K562 (cell line): ENCODE results near the gene LZTR1. TPM values are rescaled to one million over a fixed set of nuclear protein-coding genes. Genes with fewer than 3 reads are reported as not detected.

Experiments used
- ARID4B ChIP-seq: sonication (generic); formaldehyde crosslinking; IDR thresholded peaks from 2 replicates; pipeline ENCODE4 v1.8.0; 2022; ENCODE audit warnings: mild to moderate bottlenecking, missing genetic modification reagents
- BDP1 ChIP-seq: IDR thresholded peaks from 3 replicates; pipeline ENCODE4 v1.6.1; 2011; ENCODE audit not compliant: insufficient read length, insufficient read depth
- E2F8 ChIP-seq: fragments of 450-650 bp; IDR thresholded peaks from 2 replicates; pipeline ENCODE4 v1.7.1; 2018; ENCODE audit warnings: mild to moderate bottlenecking, low read depth; ENCODE audit not compliant: partially characterized antibody
- PRDM10 ChIP-seq: fragments of 450-650 bp; IDR thresholded peaks from 2 replicates; pipeline ENCODE4 v1.6.1; 2018; ENCODE audit not compliant: partially characterized antibody
- RREB1 ChIP-seq: fragments of 250-450 bp; sonication (Bioruptor Pico); IDR thresholded peaks from 2 replicates; pipeline ENCODE4 v1.4.0; 2020
- TFAP4 ChIP-seq: sonication (generic); formaldehyde crosslinking; IDR thresholded peaks from 2 replicates; pipeline ENCODE4 v1.8.0; 2022; ENCODE audit warnings: missing genetic modification reagents, mild to moderate bottlenecking, moderate library complexity, borderline replicate concordance
- XRCC5 ChIP-seq: fragments of 200-400 bp; formaldehyde crosslinking; IDR thresholded peaks from 2 replicates; pipeline ENCODE4 v1.6.1; 2017; ENCODE audit warnings: low read depth, mild to moderate bottlenecking, low read length
- ZEB2 ChIP-seq: fragments of 450-650 bp; IDR thresholded peaks from 2 replicates; pipeline ENCODE4 v1.6.1; 2016
- ZNF311 ChIP-seq: fragments of 250-450 bp; sonication (Bioruptor Pico); IDR thresholded peaks from 2 replicates; pipeline ENCODE4 v1.4.0; 2020; ENCODE audit warnings: mild to moderate bottlenecking, moderate library complexity
- polyA plus RNA-seq, 8 experiments: library from polyadenylated mRNA; depleted of rRNA in 4 of 8; stranded (reverse) in 5 of 8; unstranded in 3 of 8; fragments of >200 nt; fragmentation: Nextera tagmentation in 2 of 8; fragmentation: Illumina TruSeq in 1 of 8; extraction: Ambion mirVana in 2 of 8; extraction: Trizol in 1 of 8; gene quantifications; 2 replicates each; pipeline versions ENCODE4 v1.2.1 to v1.2.3, GENCODE V29; 2011 to 2014; ENCODE audit warnings: inconsistent platforms in 1 of 8, missing spikeins in 1 of 8
- total RNA-seq, 7 experiments: library from RNA; depleted of rRNA in 6 of 7; stranded (reverse); fragments of >200 nt in 6 of 7; fragmentation: Illumina TruSeq in 2 of 7; extraction: Trizol in 2 of 7; gene quantifications; 2 replicates each; pipeline versions ENCODE4 v1.2.1 to v1.2.3, GENCODE V29; 2011 to 2021; ENCODE audit warnings: low replicate concordance in 1 of 7

LZTR1 gene
- total and polyA plus RNA-seq, 9 of the 15 experiments (the other 6 are each of a cell fraction or from before 2014, with no cell fraction given), result 2.2 to 135 (median 63.0) TPM

GRCh38 chr22:20951932-20952380, 30.1 kb upstream of the LZTR1 start (continued):
- no peak for TF ChIP-seq E2F8
- TF ChIP-seq ARID4B, result no peak
- no peak for TF ChIP-seq PRDM10
- TF ChIP-seq RREB1, result no peak
- TF ChIP-seq XRCC5, result peak; percentile 19; the same call in 1 of the 2 replicates
- TF ChIP-seq ZEB2, result peak; percentile 47; the same call in 1 of the 2 replicates
- TF ChIP-seq ZNF311, result no peak
- TF ChIP-seq TFAP4 (CRISPR knock-in tag), result 0 out of 2 replicates have a peak, but pooled peaks have one; percentile 26
- no peak for TF ChIP-seq BDP1
